Measurements from ENCODE around the gene SHANK1. TPM values are rescaled to one million over a fixed set of nuclear protein-coding genes. Genes with fewer than 3 reads are reported as not detected.
"Not testable (repeated sequence)": the region's sequence is repeated elsewhere in the genome, so short reads cannot be mapped to it uniquely, and the experiment has no call there.

The SHANK1 gene
- total and polyA plus RNA-seq, 2 of the 13 experiments (the other 11 are each of a cell fraction or from before 2014, with no cell fraction given), result not detected

- in situ Hi-C loops (cut with HindIII; ENCODE audit: extremely low pct_ligation_motif_present, low pct_unique_long_range_greater_than_20kb), result no loop called here
- POLR2A ChIA-PET, result no interaction called here
- FAIRE-seq, result no peak
- 30% methylated on average over 5 of the region's 7 CpGs for WGBS (ENCODE audit: low lambda C conversion rate)
- H3K36me3 ChIP-seq (replicated peaks in 1 of 2; ENCODE audit: control insufficient read depth in 1 of 2, insufficient read depth in 2 of 2, low read length in 2 of 2), result no peaks in the 10 kb centered on the region
- H3K27ac ChIP-seq (ENCODE audit: extremely low read length, insufficient read depth, low read length), result no peak overlapping the region
- intact Hi-C loops (cut with micrococcal nuclease; ENCODE audit: unreplicated experiment), result no loop called here
- no peak for ATAC-seq
- TF ChIP-seq ZNF367 (CRISPR knock-in tag; IDR thresholded peaks at IDR 0.05; ENCODE audit: borderline replicate concordance) (no peak), CREB3 (CRISPR knock-in tag; IDR thresholded peaks at IDR 0.05) (no peak), ARID4A (CRISPR knock-in tag; IDR thresholded peaks at IDR 0.05; ENCODE audit: borderline replicate concordance) (no peak), ZSCAN9 (CRISPR knock-in tag; IDR thresholded peaks at IDR 0.05; ENCODE audit: borderline replicate concordance) (no peak), DZIP1 (CRISPR knock-in tag; IDR thresholded peaks at IDR 0.05) (no peak), MIER3 (CRISPR knock-in tag; IDR thresholded peaks at IDR 0.05; ENCODE audit: borderline replicate concordance) (no peak)
- H3K4me1 ChIP-seq (ENCODE audit: insufficient read depth, low read length), result no peaks in the 10 kb centered on the region
- H2AFZ ChIP-seq (ENCODE audit: low read length), result no peak overlapping the region
- H3K79me2 ChIP-seq (ENCODE audit: insufficient read depth, low read length), result no peaks in the 10 kb centered on the region
- H3K4me2 ChIP-seq (ENCODE audit: low read depth, low read length), result no peak overlapping the region
- H3K9me3 ChIP-seq (ENCODE audit: low read length), result no peaks in the 10 kb centered on the region
- H3K9ac ChIP-seq (ENCODE audit: insufficient read depth, low read depth, low read length), result no peak overlapping the region
- CTCF ChIA-PET (ENCODE audit: low intra/inter-chr PET ratio, low total read pairs), result no interaction called here
- no peaks in the 10 kb centered on the region; a peak in 2 of 5 replicates for H3K27me3 ChIP-seq (ENCODE audit: control insufficient read depth in 1 of 2, insufficient read depth in 2 of 2, low read length in 2 of 2)
- H4K20me1 ChIP-seq (ENCODE audit: insufficient read depth, low read length), result no peaks in the 10 kb centered on the region
- no peak for DNase-seq (ENCODE audit: low spot score)
- no TSS peak for BruUV-seq (replicated peaks)
- H3K4me3 ChIP-seq (replicated peaks in 1 of 3; ENCODE audit: insufficient read depth in 1 of 3, low read depth in 2 of 3, low read length in 3 of 3), result no peak overlapping the region
These were observed 44.8 kb upstream of the SHANK1 start for GRCh38 chr19:50764409-50764808.

GRCh38 chr19:50763521-50763920, 43.9 kb upstream of the SHANK1 start:
- DNase-seq (ENCODE audit: low spot score); H3K79me2 ChIP-seq (ENCODE audit: insufficient read depth, low read length); H3K9ac ChIP-seq (ENCODE audit: insufficient read depth, low read depth, low read length); FAIRE-seq; H4K20me1 ChIP-seq (ENCODE audit: insufficient read depth, low read length); H3K27me3 ChIP-seq (ENCODE audit: control insufficient read depth in 1 of 2, insufficient read depth in 2 of 2, low read length in 2 of 2); H3K4me2 ChIP-seq (ENCODE audit: low read depth, low read length); BruUV-seq (replicated peaks); H2AFZ ChIP-seq (ENCODE audit: low read length); in situ Hi-C loops (cut with HindIII; ENCODE audit: extremely low pct_ligation_motif_present, low pct_unique_long_range_greater_than_20kb); CTCF ChIA-PET (ENCODE audit: low intra/inter-chr PET ratio, low total read pairs); POLR2A ChIA-PET; H3K36me3 ChIP-seq (replicated peaks in 1 of 2; ENCODE audit: control insufficient read depth in 1 of 2, insufficient read depth in 2 of 2, low read length in 2 of 2); H3K4me1 ChIP-seq (ENCODE audit: insufficient read depth, low read length); intact Hi-C loops (cut with micrococcal nuclease; ENCODE audit: unreplicated experiment); H3K9me3 ChIP-seq (ENCODE audit: low read length); ATAC-seq; H3K27ac ChIP-seq (ENCODE audit: extremely low read length, insufficient read depth, low read length); H3K4me3 ChIP-seq (replicated peaks in 1 of 3; ENCODE audit: insufficient read depth in 1 of 3, low read depth in 2 of 3, low read length in 3 of 3): not testable (repeated sequence)
- WGBS (ENCODE audit: low lambda C conversion rate), result 45% methylated on average over 10 of the region's 13 CpGs

All from HepG2 (cell line).